HCT116 (cell line): ENCODE results near the gene ACTN1. TPM values are rescaled to one million over a fixed set of nuclear protein-coding genes. Genes with fewer than 3 reads are reported as not detected.

Source experiments
- ATAC-seq: fragments of 200-7000 bp; cut with Tn5 transposase; 2 replicates; pipeline ENCODE4 v1.9.1; 2020; ENCODE audit warnings: mild to moderate bottlenecking, moderate library complexity
- BruUV-seq: library from RNA; stranded (reverse); fragments of 400-500 nt; replicated peaks from 2 replicates; lab custom pipeline; 2021; lab: Mats Ljungman, UMichigan
- CTCF ChIA-PET: fragments of 300-600 bp; sonication (Branson Sonifier 250); formaldehyde crosslinking; loops from one replicate; lab custom pipeline; 2021; ENCODE audit warnings: antibody characterized with exemption; lab: Charles Lee
- POLR2A ChIA-PET: fragments of 300-600, 350-600 bp; sonication (Branson Sonifier 250); formaldehyde crosslinking; loops from one replicate; lab custom pipeline; 2021; ENCODE audit warnings: antibody characterized with exemption; lab: Charles Lee
- RAD21 ChIA-PET, 2 experiments: fragments of 300-600 bp; sonication (Branson Sonifier 250); formaldehyde crosslinking; loops; one replicate each; lab custom pipeline; 2023; ENCODE audit warnings: low total read pairs in 2 of 2; ENCODE audit not compliant: uncharacterized antibody in 2 of 2, unreplicated experiment in 2 of 2, low non-redundant PET in 1 of 2; lab: Charles Lee
- DNase-seq: peaks from one replicate; pipeline ENCODE4 v3.0.0-alpha.2; 2010; ENCODE audit warnings: low read depth, low spot score
- H2AFZ ChIP-seq: fragments of 200-600 bp; shearing (Covaris generic), sonication (generic); 2 replicates; pipeline ENCODE4 v1.6.1; 2017; ENCODE audit warnings: low read depth, mixed run types, mixed read lengths, antibody characterized with exemption, low read length; ENCODE audit not compliant: poor library complexity, severe bottlenecking
- H3K27ac ChIP-seq: 2 replicates; pipeline ENCODE4 v1.5.1; 2012; ENCODE audit warnings: low read depth, low read length
- H3K27me3 ChIP-seq: fragments of 200-600 bp; sonication (generic); 2 replicates; pipeline ENCODE4 v1.6.1; 2016; ENCODE audit warnings: mixed run types, low read length, mixed read lengths; ENCODE audit not compliant: insufficient read depth
- H3K36me3 ChIP-seq, 2 experiments: fragments of 200-500 bp in 1 of 2; fragments of 200-600 bp in 1 of 2; sonication (Bioruptor generic) in 1 of 2; sonication (generic) in 1 of 2; 2 replicates each; pipeline versions ENCODE4 v1.5.1 to v1.6.1; 2014 to 2016; ENCODE audit warnings: low read length in 2 of 2, inconsistent platforms in 1 of 2, mixed read lengths in 1 of 2, mixed run types in 1 of 2; ENCODE audit not compliant: insufficient read depth in 2 of 2, control insufficient read depth in 1 of 2
- H3K4me1 ChIP-seq, 2 experiments: fragments of 200-600 bp in 1 of 2; sonication (generic) in 1 of 2; 2 replicates each; pipeline versions ENCODE4 v1.5.1 to v1.6.1; 2012 to 2017; ENCODE audit warnings: low read length in 2 of 2, inconsistent platforms in 1 of 2, mild to moderate bottlenecking in 1 of 2, mixed read lengths in 1 of 2, mixed run types in 1 of 2, moderate library complexity in 1 of 2; ENCODE audit not compliant: insufficient read depth in 2 of 2, control insufficient read depth in 1 of 2
- H3K4me2 ChIP-seq: fragments of 200-600 bp; sonication (generic); 2 replicates; pipeline ENCODE4 v1.6.1; 2017; ENCODE audit warnings: mixed run types, low read length, mixed read lengths
- H3K4me3 ChIP-seq, 2 experiments: fragments of 200-600 bp in 1 of 2; sonication (generic) in 1 of 2; replicated peaks in 1 of 2; 2 replicates each; pipeline ENCODE4 v1.5.1; 2011 to 2016; ENCODE audit warnings: low read length in 2 of 2, control low read depth in 1 of 2, low read depth in 1 of 2, mild to moderate bottlenecking in 1 of 2, mixed read lengths in 1 of 2, mixed run types in 1 of 2
- H3K79me2 ChIP-seq: fragments of 200-600 bp; sonication (generic); 2 replicates; pipeline ENCODE4 v1.6.1; 2017; ENCODE audit warnings: mild to moderate bottlenecking, mixed run types, low read length, moderate library complexity, mixed read lengths; ENCODE audit not compliant: insufficient read depth
- H3K9ac ChIP-seq: fragments of 200-600 bp; sonication (generic); 2 replicates; pipeline ENCODE4 v1.6.1; 2016; ENCODE audit warnings: low read length, mixed read lengths
- H3K9me2 ChIP-seq: fragments of 200-600 bp; sonication (generic), shearing (Covaris generic); 2 replicates; pipeline ENCODE4 v1.6.1; 2017; ENCODE audit warnings: mixed run types, mild to moderate bottlenecking, moderate library complexity; ENCODE audit not compliant: insufficient read depth
- H3K9me3 ChIP-seq, 2 experiments: fragments of 200-500 bp in 1 of 2; fragments of 200-600 bp in 1 of 2; sonication (Bioruptor generic) in 1 of 2; sonication (generic) in 1 of 2; 2 replicates each; pipeline ENCODE4 v1.6.1; 2014 to 2017; ENCODE audit warnings: low read length in 2 of 2, mixed read lengths in 2 of 2, inconsistent platforms in 1 of 2, low read depth in 1 of 2, mild to moderate bottlenecking in 1 of 2, mixed run types in 1 of 2, moderate library complexity in 1 of 2; ENCODE audit not compliant: control insufficient read depth in 1 of 2, insufficient read depth in 1 of 2
- H4K20me1 ChIP-seq: fragments of 200-600 bp; sonication (generic), shearing (Covaris generic); 2 replicates; pipeline ENCODE4 v1.6.1; 2017; ENCODE audit warnings: mixed run types, mild to moderate bottlenecking, moderate library complexity; ENCODE audit not compliant: insufficient read depth
- ATF3 ChIP-seq: IDR thresholded peaks from 2 replicates; pipeline ENCODE4 v1.6.1; 2012
- EZH2 ChIP-seq: fragments of 200-600 bp; sonication (generic); IDR thresholded peaks from 2 replicates; pipeline ENCODE4 v1.6.1; 2017; ENCODE audit warnings: antibody characterized with exemption, mixed run types
- EZH2phosphoT487 ChIP-seq: fragments of 200-600 bp; IDR thresholded peaks from 2 replicates; pipeline ENCODE4 v1.6.1; 2018; ENCODE audit warnings: antibody characterized with exemption, borderline replicate concordance
- MAX ChIP-seq: IDR thresholded peaks from 2 replicates; pipeline ENCODE4 v1.6.1; 2012
- RAD21 ChIP-seq: IDR thresholded peaks from 2 replicates; pipeline ENCODE4 v1.6.1; 2012; ENCODE audit warnings: low read depth, mild to moderate bottlenecking
- REST ChIP-seq: IDR thresholded peaks from 2 replicates; pipeline ENCODE4 v1.6.1; 2012; ENCODE audit warnings: low read depth
- SP1 ChIP-seq: IDR thresholded peaks from 2 replicates; pipeline ENCODE4 v1.6.1; 2012; ENCODE audit warnings: low read depth
- TCF7L2 ChIP-seq: IDR thresholded peaks from 2 replicates; pipeline ENCODE4 v1.7.0; 2011; ENCODE audit warnings: borderline replicate concordance, inconsistent platforms; ENCODE audit not compliant: insufficient read depth, insufficient read length; ENCODE audit errors: extremely low read depth
- YY1 ChIP-seq: IDR thresholded peaks from 2 replicates; pipeline ENCODE4 v1.6.1; 2011; ENCODE audit warnings: low read length, low read depth, moderate library complexity, mild to moderate bottlenecking; ENCODE audit not compliant: insufficient replicate concordance; ENCODE audit errors: extremely low read depth
- ZFX ChIP-seq: fragments of 450-650 bp; IDR thresholded peaks from 2 replicates; pipeline ENCODE4 v1.6.1; 2017
- intact Hi-C: fragments of 100-400 bp; cut with micrococcal nuclease; formaldehyde crosslinking; loops from 2 replicates; pipeline ENCODE4 v1.10.0; 2022
- total RNA-seq: library from RNA; stranded (reverse); gene quantifications from one replicate; pipeline ENCODE4 v1.2.1, GENCODE V29; 2021; ENCODE audit not compliant: unreplicated experiment

Gene ACTN1
- total RNA-seq, 1 experiment from 2014 or later: 123 TPM

- TF ChIP-seq EZH2phosphoT487 (no peak), TCF7L2 (no peak)
Observed at GRCh38 chr14:68957775-68958174, 21.3 kb downstream of the ACTN1 start (continued).

- Histone ChIP-seq H3K79me2 (peaks cover 95% of the 10 kb centered on the region), H3K4me3 (no peak overlapping the region), H3K27me3 (no peaks in the 10 kb centered on the region), H3K9me2 (no peaks in the 10 kb centered on the region), H2AFZ (no peak overlapping the region), H3K36me3 (no peaks in the 10 kb centered on the region), H3K27ac (no peak overlapping the region), H3K4me1 (peaks cover 41 to 42% of the 10 kb centered on the region in 2 experiments), H4K20me1 (no peaks in the 10 kb centered on the region), H3K9ac (no peak overlapping the region), H3K9me3 (no peaks in the 10 kb centered on the region), H3K4me2 (no peak overlapping the region)
- RAD21 ChIA-PET: no interaction called here
- intact Hi-C loops: no loop called here
- TF ChIP-seq YY1 (no peak), RAD21 (no peak), SP1 (no peak), REST (no peak), ATF3 (no peak), MAX (no peak), EZH2 (no peak), ZFX (no peak), TCF7L2 (no peak)
- POLR2A ChIA-PET: no interaction called here
- ATAC-seq: no peak
- no TSS peak for BruUV-seq
- CTCF ChIA-PET: no interaction called here
- no peak for DNase-seq
Observed at GRCh38 chr14:68956724-68957123, 22.4 kb downstream of the ACTN1 start.
